DND-41 (cell line): ENCODE results near the gene AFF3.

ENCODE experiments used
- EZH2 ChIP-seq: IDR thresholded peaks from 3 replicates; pipeline ENCODE4 v1.6.1; 2012; ENCODE audit warnings: borderline replicate concordance, low read depth, mild to moderate bottlenecking, moderate library complexity, low read length, inconsistent platforms; ENCODE audit not compliant: severe bottlenecking
- TF ChIP-seq, protein P1 (sequence below): IDR thresholded peaks from 2 replicates; pipeline ENCODE4 v1.5.1; 2012; ENCODE audit warnings: borderline replicate concordance, low read length, moderate library complexity, mild to moderate bottlenecking; ENCODE audit not compliant: poor library complexity, severe bottlenecking; ENCODE audit errors: extremely low read depth

DNA sequence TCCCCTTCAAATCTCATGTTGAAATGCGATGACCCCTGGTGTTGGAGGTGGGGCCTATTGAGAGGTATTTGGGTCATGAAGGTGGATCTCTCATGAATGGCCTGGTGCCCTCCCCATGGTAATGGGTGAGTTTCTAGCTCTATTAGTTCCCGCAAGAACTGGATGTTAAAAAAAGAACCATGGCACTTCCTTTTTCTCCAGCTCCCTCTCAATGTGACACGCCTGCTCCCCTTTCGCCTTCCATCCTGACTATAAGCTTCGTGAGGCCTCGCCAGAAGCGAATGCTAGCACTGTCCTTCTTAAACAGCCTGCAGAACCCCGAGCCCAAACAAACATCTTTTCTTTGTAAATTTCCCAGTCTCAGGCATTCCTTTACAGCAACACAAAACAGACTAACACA lies 349.4 kb downstream of the AFF3 start:
- TF ChIP-seq, protein P1, sequence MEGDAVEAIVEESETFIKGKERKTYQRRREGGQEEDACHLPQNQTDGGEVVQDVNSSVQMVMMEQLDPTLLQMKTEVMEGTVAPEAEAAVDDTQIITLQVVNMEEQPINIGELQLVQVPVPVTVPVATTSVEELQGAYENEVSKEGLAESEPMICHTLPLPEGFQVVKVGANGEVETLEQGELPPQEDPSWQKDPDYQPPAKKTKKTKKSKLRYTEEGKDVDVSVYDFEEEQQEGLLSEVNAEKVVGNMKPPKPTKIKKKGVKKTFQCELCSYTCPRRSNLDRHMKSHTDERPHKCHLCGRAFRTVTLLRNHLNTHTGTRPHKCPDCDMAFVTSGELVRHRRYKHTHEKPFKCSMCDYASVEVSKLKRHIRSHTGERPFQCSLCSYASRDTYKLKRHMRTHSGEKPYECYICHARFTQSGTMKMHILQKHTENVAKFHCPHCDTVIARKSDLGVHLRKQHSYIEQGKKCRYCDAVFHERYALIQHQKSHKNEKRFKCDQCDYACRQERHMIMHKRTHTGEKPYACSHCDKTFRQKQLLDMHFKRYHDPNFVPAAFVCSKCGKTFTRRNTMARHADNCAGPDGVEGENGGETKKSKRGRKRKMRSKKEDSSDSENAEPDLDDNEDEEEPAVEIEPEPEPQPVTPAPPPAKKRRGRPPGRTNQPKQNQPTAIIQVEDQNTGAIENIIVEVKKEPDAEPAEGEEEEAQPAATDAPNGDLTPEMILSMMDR: no peak
- no peak for TF ChIP-seq EZH2
